ENCODE measurements around the gene KIF16B.
"Not testable (repeated sequence)": the region's sequence is repeated elsewhere in the genome, so short reads cannot be mapped to it uniquely, and the experiment has no call there.

Gene KIF16B

GRCh38 chr20:16257813-16258430, 315.3 kb downstream of the KIF16B start:
- DNase-seq (ENCODE audit: low read depth, low spot score): no peak

DNA sequence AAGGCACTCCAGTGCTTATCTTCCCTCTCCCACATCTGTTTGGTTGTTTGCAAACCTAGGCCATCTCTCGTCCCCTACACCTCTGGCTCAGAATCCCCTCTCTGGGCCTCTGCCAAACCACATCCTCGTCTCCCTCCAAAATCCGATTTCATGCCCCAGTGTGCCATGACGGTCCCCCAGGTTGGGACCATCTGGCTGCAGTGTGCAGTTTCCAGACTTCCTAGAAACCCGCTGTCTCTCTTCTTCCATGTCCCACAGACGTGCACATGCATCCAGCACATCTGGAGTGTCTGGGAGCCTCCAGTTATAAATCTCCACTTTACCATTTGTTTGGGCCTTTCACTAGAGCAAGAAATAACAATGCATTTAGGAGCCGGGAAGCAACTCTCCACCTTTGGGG, 316.2 kb downstream of the KIF16B start:
- no peak for DNase-seq (ENCODE audit: low read depth, low spot score)

DNA sequence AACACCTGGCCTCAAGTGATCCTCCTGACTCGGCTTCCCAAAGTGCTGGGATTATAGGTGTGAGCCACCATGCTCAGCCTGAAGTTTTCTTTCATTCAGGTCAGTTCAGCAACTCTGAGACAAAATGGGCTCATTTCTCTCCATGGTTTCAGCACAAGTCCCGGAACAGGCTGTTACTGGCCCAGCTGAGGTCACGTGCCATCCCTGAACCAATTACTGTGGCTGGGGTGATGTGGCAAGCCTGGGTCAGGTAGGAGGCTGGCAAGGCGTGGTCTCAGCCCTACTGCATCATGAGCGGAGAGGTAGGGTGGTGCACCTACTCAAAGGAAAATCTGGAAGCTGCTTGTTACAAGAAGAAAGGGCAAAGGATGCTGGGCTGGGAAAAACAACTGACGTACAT, 326.4 kb downstream of the KIF16B start:
- no peak for DNase-seq (ENCODE audit: low read depth, low spot score)

DNA sequence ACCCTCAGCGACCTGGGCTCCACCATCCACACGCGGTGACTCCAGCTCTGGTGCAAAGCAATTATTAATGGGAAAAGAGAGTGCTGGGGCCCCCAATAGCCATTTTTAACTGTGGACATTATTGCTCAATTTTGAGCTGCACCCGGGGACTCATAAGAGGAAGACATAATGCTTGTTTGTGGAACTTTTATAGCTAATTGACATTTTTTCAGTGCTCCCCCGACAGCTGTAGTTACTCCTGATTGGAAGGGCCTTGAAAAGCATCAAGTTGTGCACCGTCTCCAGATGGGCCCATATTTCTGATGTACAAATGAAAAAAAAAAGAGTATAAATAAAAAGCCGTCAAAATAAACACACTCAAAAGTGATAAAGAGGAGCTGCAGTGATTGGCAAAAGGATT, 327.0 kb downstream of the KIF16B start:
- no peak for DNase-seq (ENCODE audit: low read depth, low spot score)

GRCh38 chr20:16245879-16246278, 327.4 kb downstream of the KIF16B start:
- DNase-seq (ENCODE audit: low read depth, low spot score): no peak

GRCh38 chr20:16244892-16245291, 328.4 kb downstream of the KIF16B start:
- DNase-seq (ENCODE audit: low read depth, low spot score): no peak

DNA sequence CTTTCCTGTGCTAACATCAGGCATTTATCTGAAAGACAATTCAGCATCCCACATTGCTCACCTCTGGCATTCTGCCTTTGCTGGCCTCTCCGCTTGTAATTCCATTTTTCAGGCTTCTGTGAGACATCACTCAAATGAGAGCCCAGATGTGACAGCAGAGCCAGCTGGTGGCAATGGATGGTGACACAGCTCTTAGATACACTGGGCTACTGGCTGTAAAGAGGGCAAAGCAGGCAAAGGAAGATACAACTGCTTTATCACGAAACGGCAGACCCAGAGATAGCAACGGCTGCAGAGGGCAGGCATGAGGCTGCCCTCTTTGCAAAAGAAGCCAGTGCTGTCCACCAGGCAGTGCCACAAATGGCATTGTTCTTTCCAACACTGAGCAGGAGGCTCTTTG, 329.8 kb downstream of the KIF16B start:
- DNase-seq (ENCODE audit: low read depth, low spot score): no peak

DNA sequence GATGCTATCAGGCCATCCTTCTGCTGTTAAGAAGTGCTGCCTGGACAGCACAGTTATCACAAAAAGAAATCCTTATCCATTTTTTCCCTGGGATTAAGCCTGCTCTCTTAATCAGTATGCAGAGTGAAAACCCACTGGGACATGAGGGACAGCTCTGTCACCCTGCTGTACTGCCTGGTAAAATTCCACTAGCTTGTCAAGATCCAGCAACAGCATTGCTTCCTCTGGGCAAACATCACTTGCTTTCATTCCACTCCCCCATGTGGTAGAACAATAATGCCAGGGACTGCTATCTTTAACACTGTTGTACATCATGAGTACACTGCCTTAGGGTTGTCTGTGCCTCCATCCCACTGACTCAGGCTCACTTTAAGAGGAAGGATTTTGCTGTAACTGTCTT, 331.3 kb downstream of the KIF16B start:
- no peak for DNase-seq (ENCODE audit: low read depth, low spot score)

GRCh38 chr20:16240355-16240754, 332.9 kb downstream of the KIF16B start:
- DNase-seq (ENCODE audit: low read depth, low spot score): no peak

DNA sequence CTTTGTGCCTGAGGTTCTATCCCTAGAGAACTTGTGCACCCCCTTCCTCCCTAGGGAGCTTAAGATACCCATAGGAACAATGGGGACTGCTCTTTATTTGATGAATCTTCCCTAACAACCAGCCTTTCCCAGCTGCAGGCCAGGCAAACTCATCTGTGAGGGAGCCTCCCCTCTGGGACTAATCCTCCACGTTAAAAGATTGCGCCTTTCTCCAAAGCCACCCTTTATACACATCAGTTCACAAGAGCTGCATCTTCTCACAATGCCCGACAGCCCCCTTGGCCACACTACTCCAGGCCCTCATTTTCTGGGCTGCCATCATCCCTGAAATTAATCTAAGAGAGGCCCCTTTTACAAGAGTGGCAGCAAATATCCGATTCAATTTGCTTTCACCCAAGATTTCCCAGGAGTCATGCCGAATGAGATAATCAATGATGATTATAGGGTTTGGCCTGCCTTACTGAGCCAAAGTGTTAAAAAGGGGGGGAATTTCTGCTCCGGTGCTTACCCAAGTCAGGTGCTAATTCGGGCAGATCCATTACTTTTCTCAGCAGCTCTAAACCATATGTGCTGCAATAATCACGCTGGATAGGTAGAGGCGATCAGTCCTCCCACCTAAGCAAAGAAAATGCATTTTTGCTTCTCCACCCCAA, 336.5 kb downstream of the KIF16B start:
- no peak for DNase-seq (ENCODE audit: low read depth, low spot score)

GRCh38 chr20:16230402-16230801, 342.8 kb downstream of the KIF16B start:
- DNase-seq (ENCODE audit: low read depth, low spot score): no peak

- no peak for DNase-seq (ENCODE audit: low read depth, low spot score)
Measured at GRCh38 chr20:16229813-16230212, 343.4 kb downstream of the KIF16B start.

GRCh38 chr20:16228722-16229121, 344.5 kb downstream of the KIF16B start:
- DNase-seq (ENCODE audit: low read depth, low spot score): no peak

DNA sequence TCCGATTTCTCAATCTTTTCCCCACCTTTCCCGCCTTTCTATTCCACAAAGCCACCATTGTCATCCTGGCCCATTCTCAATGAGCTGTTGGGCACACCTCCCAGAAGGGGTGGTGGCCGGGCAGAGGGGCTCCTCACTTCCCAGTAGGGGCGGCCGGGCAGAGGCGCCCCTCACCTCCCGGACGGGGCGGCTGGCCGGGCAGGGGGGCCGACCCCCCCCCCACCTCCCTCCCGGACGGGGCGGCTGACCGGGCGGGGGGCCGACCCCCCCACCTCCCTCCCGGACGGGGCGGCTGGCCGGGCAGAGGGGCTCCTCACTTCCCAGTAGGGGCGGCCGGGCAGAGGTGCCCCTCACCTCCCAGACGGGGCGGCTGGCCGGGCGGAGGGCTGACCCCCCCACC, 346.3 kb downstream of the KIF16B start:
- not testable (repeated sequence) for DNase-seq (ENCODE audit: low read depth, low spot score)

DNA sequence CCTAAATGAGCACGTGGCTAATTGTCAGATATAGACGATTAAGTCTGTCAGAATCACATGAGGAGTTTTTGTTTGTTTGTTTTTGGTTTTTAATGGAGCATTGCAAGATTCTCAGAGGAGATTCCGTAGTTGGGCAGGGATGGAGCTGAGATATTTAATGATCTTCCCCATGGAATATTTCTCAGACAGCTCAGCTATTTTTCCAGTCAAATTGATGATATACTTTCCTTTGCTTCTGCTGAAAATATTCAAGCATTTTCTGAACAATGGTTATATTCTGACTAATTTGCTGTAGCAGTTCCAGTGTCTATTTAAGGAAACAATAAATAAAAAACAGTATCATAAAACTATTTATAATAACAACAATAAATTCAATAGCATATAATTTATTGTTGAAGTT, 348.4 kb downstream of the KIF16B start:
- DNase-seq (ENCODE audit: low read depth, low spot score): no peak

GRCh38 chr20:16222859-16223411, 350.3 kb downstream of the KIF16B start:
- DNase-seq (ENCODE audit: low read depth, low spot score): no peak
